ENCODE results near the gene CD4.

Gene CD4

GRCh38 chr12:6827982-6828780, 38.9 kb downstream of the CD4 start, which contains the start of gene P3H3:
P3H3 (plus strand) TSS chr12:6828407; CDS start chr12:6828441, 34 bp downstream.
- DNase-seq (ENCODE audit: low read depth in 2 of 2), result no peak

GRCh38 chr12:6828781-6829535, 39.6 kb downstream of the CD4 start:
- no peak for DNase-seq (ENCODE audit: low read depth in 2 of 2)

GRCh38 chr12:6829536-6830220, 40.4 kb downstream of the CD4 start:
- DNase-seq (ENCODE audit: low read depth in 2 of 2), result no peak

- DNase-seq (ENCODE audit: low read depth in 2 of 2), result no peak
These were observed 41.1 kb downstream of the CD4 start for GRCh38 chr12:6830286-6830890.

- DNase-seq (ENCODE audit: low read depth in 2 of 2), result no peak
These were observed 41.7 kb downstream of the CD4 start for GRCh38 chr12:6830999-6831398.

GRCh38 chr12:6831450-6831995, 42.2 kb downstream of the CD4 start:
- DNase-seq (ENCODE audit: low read depth in 2 of 2), result no peak

- no peak for DNase-seq (ENCODE audit: low read depth in 2 of 2)
These were observed 42.8 kb downstream of the CD4 start for GRCh38 chr12:6832125-6832524.

- no peak for DNase-seq (ENCODE audit: low read depth in 2 of 2)
These were observed 44.0 kb downstream of the CD4 start for GRCh38 chr12:6833189-6833890.

- DNase-seq (ENCODE audit: low read depth in 2 of 2), result no peak
These were observed 44.9 kb downstream of the CD4 start for GRCh38 chr12:6834254-6834653.

GRCh38 chr12:6834873-6835272, 45.5 kb downstream of the CD4 start:
- no peak for DNase-seq (ENCODE audit: low read depth in 2 of 2)

GRCh38 chr12:6836851-6837250, 47.5 kb downstream of the CD4 start:
- no peak for DNase-seq (ENCODE audit: low read depth in 2 of 2)

- no peak for DNase-seq (ENCODE audit: low read depth in 2 of 2)
These were observed 48.2 kb downstream of the CD4 start for GRCh38 chr12:6837370-6838060.

- DNase-seq (ENCODE audit: low read depth in 2 of 2), result no peak
These were observed 49.5 kb downstream of the CD4 start for GRCh38 chr12:6838854-6839253.

- no peak for DNase-seq (ENCODE audit: low read depth in 2 of 2)
These were observed 50.3 kb downstream of the CD4 start for GRCh38 chr12:6839482-6840201.

GRCh38 chr12:6840330-6840729, 51.0 kb downstream of the CD4 start:
- DNase-seq (ENCODE audit: low read depth in 2 of 2), result no peak

- DNase-seq (ENCODE audit: low read depth in 2 of 2), result no peak
These were observed 51.6 kb downstream of the CD4 start, which contains the start of gene GNB3 for GRCh38 chr12:6840761-6841515. GNB3 (plus strand) TSS chr12:6840925; CDS start chr12:6841288, 363 bp downstream.

GRCh38 chr12:6842075-6842474, 52.7 kb downstream of the CD4 start:
- no peak for DNase-seq (ENCODE audit: low read depth in 2 of 2)

- DNase-seq (ENCODE audit: low read depth in 2 of 2), result no peak
These were observed 54.0 kb downstream of the CD4 start for GRCh38 chr12:6843118-6843902.
